D721Med (cell line): ENCODE results near the gene FAAP100.
A peak's percentile ranks its signal among the peaks of the same experiment; 100 is the strongest.

Experiments
- DNase-seq: peaks from one replicate; pipeline ENCODE4 v3.0.0; 2011; ENCODE audit warnings: low spot score; ENCODE audit not compliant: insufficient read length
- FAIRE-seq: peaks from 2 replicates; lab custom pipeline; 2011; peaks lifted over from hg19 to GRCh38; lab: Jason Lieb, UNC
- TF ChIP-seq, protein P1 (sequence below): IDR thresholded peaks from 2 replicates; pipeline ENCODE4 v1.5.1; 2012; ENCODE audit warnings: mild to moderate bottlenecking, control low read depth; ENCODE audit not compliant: insufficient read depth; ENCODE audit errors: missing control alignments

Gene FAAP100

DNA sequence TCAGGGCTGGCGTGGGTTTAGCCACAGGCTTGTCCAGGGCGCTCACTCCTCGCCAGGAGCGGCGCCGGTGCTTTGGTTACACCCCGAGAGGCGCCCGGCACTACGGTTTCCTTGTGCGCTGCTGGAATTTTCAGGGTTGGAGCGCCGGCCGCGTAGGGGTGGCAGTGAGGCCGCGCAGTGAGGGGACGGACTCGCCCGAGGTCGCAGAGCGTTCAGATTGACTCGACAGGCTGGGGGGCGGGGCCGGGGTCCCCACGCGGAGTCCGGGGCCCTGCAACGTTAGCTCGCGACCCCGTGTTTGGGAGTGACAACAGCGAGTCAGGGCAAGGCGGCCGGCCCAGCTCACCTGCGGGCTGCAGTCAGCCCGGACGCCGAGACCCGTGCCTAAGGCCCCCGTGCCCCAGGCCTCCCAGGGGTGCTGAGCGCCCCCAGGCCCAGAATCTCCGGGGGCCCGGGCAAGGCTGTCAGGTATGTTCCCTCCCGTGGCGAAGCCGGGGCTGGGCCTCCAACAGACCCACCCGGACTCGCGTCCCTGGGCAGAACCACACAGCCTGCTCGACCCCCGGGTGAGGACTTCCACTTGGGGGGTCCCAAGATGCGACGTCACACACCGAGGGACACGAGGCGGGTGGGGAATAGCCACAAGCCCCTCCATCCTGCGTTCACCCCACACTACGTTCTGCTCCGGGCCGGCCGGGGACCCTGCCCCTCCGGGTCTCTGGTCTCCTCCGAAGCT is 38.2 kb downstream of the FAAP100 start:
- DNase-seq (no peak), FAIRE-seq (no peak)

GRCh38 chr17:81513372-81513752 is 38.8 kb downstream of the FAAP100 start:
- FAIRE-seq (no peak), DNase-seq (no peak)
- TF ChIP-seq, protein P1, sequence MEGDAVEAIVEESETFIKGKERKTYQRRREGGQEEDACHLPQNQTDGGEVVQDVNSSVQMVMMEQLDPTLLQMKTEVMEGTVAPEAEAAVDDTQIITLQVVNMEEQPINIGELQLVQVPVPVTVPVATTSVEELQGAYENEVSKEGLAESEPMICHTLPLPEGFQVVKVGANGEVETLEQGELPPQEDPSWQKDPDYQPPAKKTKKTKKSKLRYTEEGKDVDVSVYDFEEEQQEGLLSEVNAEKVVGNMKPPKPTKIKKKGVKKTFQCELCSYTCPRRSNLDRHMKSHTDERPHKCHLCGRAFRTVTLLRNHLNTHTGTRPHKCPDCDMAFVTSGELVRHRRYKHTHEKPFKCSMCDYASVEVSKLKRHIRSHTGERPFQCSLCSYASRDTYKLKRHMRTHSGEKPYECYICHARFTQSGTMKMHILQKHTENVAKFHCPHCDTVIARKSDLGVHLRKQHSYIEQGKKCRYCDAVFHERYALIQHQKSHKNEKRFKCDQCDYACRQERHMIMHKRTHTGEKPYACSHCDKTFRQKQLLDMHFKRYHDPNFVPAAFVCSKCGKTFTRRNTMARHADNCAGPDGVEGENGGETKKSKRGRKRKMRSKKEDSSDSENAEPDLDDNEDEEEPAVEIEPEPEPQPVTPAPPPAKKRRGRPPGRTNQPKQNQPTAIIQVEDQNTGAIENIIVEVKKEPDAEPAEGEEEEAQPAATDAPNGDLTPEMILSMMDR = no peak

More for the DNA sequence above, 38.2 kb downstream of the FAAP100 start:
- TF ChIP-seq, protein P1 = no peak

- FAIRE-seq = no peak
Observed at GRCh38 chr17:81512562-81513371, 39.4 kb downstream of the FAAP100 start, which contains the start of gene ACTG1. TSS of gene ACTG1 (minus strand) at chr17:81512799. CDS start at chr17:81512354, 445 bp downstream.

GRCh38 chr17:81511804-81512561 is 40.2 kb downstream of the FAAP100 start:
- TF ChIP-seq, protein P1 = no peak
- no peak for FAIRE-seq
- no peak for DNase-seq

More at GRCh38 chr17:81512562-81513371, 39.4 kb downstream of the FAAP100 start, which contains the start of gene ACTG1:
- TF ChIP-seq, protein P1 = no peak
- peak; percentile 94 for DNase-seq

DNA sequence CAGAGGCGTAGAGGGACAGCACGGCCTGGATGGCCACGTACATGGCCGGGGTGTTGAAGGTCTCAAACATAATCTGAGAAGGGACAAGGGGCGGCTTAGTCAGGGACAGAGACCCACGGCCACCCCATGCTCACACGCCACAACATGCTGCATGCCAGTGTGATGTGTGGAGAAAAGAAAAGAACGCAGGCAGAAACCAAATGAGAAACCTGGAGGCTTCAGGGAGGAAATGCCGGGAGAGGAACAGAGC is 40.7 kb downstream of the FAAP100 start:
- no peak for FAIRE-seq
- TF ChIP-seq, protein P1 = no peak
- no peak for DNase-seq

GRCh38 chr17:81510785-81511553 is 41.2 kb downstream of the FAAP100 start:
- FAIRE-seq (no peak), DNase-seq (no peak)
- TF ChIP-seq, protein P1 = no peak
